Keratinocyte (primary cell): ENCODE results near the gene ITGB5. TPM values are rescaled to one million over a fixed set of nuclear protein-coding genes. Genes with fewer than 3 reads are reported as not detected.

Experiments
- DNase-seq: peaks from one replicate; pipeline ENCODE4 v3.0.0-alpha.2; 2011; ENCODE audit warnings: low read depth, missing footprints, low spot score
- FAIRE-seq: peaks from 2 replicates; lab custom pipeline; 2011; peaks lifted over from hg19 to GRCh38; lab: Jason Lieb, UNC
- H2AFZ ChIP-seq: 2 replicates; pipeline ENCODE4 v1.6.0; 2012; ENCODE audit warnings: low read length, control low read depth, inconsistent platforms; ENCODE audit not compliant: control insufficient read depth
- H3K27ac ChIP-seq: 2 replicates; pipeline ENCODE4 v1.5.1; 2011; ENCODE audit warnings: low read length; ENCODE audit not compliant: control insufficient read depth, insufficient read depth
- H3K27me3 ChIP-seq: 3 replicates; pipeline ENCODE4 v1.6.0; 2011; ENCODE audit warnings: low read length; ENCODE audit not compliant: control insufficient read depth, insufficient read depth; ENCODE audit errors: extremely low read depth
- H3K36me3 ChIP-seq, 2 experiments: 2 replicates in 1 of 2; 3 replicates in 1 of 2; pipeline ENCODE4 v1.5.1; 2011; ENCODE audit warnings: low read length in 2 of 2, mild to moderate bottlenecking in 1 of 2; ENCODE audit not compliant: control insufficient read depth in 2 of 2, insufficient read depth in 2 of 2; ENCODE audit errors: extremely low read depth in 1 of 2
- H3K4me1 ChIP-seq: 3 replicates; pipeline ENCODE4 v1.5.1; 2011; ENCODE audit warnings: low read length; ENCODE audit not compliant: control insufficient read depth, insufficient read depth; ENCODE audit errors: extremely low read depth
- H3K4me2 ChIP-seq: 3 replicates; pipeline ENCODE4 v1.6.0; 2011; ENCODE audit warnings: low read depth, low read length; ENCODE audit not compliant: control insufficient read depth, insufficient read depth; ENCODE audit errors: extremely low read depth
- H3K4me3 ChIP-seq, 3 experiments: fragments of 200-600 bp in 1 of 3; sonication (generic) in 1 of 3; 2 replicates in 2 of 3; 3 replicates in 1 of 3; pipeline ENCODE4 v1.5.1; 2011 to 2016; ENCODE audit warnings: low read length in 3 of 3, mild to moderate bottlenecking in 3 of 3, control low read depth in 2 of 3, inconsistent platforms in 1 of 3, low read depth in 1 of 3, mixed read lengths in 1 of 3, mixed run types in 1 of 3, moderate library complexity in 1 of 3; ENCODE audit not compliant: control insufficient read depth in 2 of 3, insufficient read depth in 2 of 3; ENCODE audit errors: extremely low read depth in 1 of 3
- H3K79me2 ChIP-seq: 2 replicates; pipeline ENCODE4 v1.6.0; 2012; ENCODE audit warnings: low read length; ENCODE audit not compliant: control insufficient read depth, insufficient read depth
- H3K9ac ChIP-seq: 3 replicates; pipeline ENCODE4 v1.6.0; 2011; ENCODE audit warnings: low read length; ENCODE audit not compliant: control insufficient read depth, insufficient read depth; ENCODE audit errors: extremely low read depth
- H3K9me1 ChIP-seq: 3 replicates; pipeline ENCODE4 v1.6.0; 2011; ENCODE audit warnings: low read length; ENCODE audit not compliant: control insufficient read depth, insufficient read depth; ENCODE audit errors: extremely low read depth
- H3K9me3 ChIP-seq: 2 replicates; pipeline ENCODE4 v1.5.1; 2012; ENCODE audit warnings: low read depth, low read length; ENCODE audit not compliant: control insufficient read depth
- H4K20me1 ChIP-seq: 3 replicates; pipeline ENCODE4 v1.6.0; 2011; ENCODE audit warnings: low read length; ENCODE audit not compliant: control insufficient read depth, insufficient read depth; ENCODE audit errors: extremely low read depth
- CTCF ChIP-seq, 3 experiments: IDR thresholded peaks in 1 of 3; conservative IDR thresholded peaks in 1 of 3; optimal IDR thresholded peaks in 1 of 3; 2 replicates in 2 of 3; 3 replicates in 1 of 3; pipeline versions ENCODE3 to v1.5.1; 2011; ENCODE audit warnings: low read length in 3 of 3, mild to moderate bottlenecking in 3 of 3, moderate library complexity in 2 of 3, control low read depth in 1 of 3, inconsistent platforms in 1 of 3; ENCODE audit not compliant: insufficient read depth in 2 of 3; ENCODE audit errors: extremely low read depth in 1 of 3
- EZH2 ChIP-seq: IDR thresholded peaks from one replicate; pipeline ENCODE4 v1.6.1; 2012; ENCODE audit warnings: inconsistent platforms, mild to moderate bottlenecking, low read length, moderate library complexity
- dilution Hi-C: fragments of 300-500 bp; cut with MboI; formaldehyde crosslinking; loops from one replicate; pipeline ENCODE4 v1.7.0; 2020; ENCODE audit warnings: low sequenced_read_pairs; ENCODE audit not compliant: extremely low pct_ligation_motif_present
- polyA plus RNA-seq, 5 experiments: library from polyadenylated mRNA; depleted of rRNA in 3 of 5; stranded (reverse) in 3 of 5; stranded (forward) in 1 of 5; unstranded in 1 of 5; fragments of >200 nt; gene quantifications; 1 replicate in 1 of 5; 2 replicates in 3 of 5; 3 replicates in 1 of 5; pipeline versions ENCODE4 v1.2.1 to v1.2.3, GENCODE V29; 2011 to 2012; ENCODE audit warnings: missing spikeins in 2 of 5, low read depth in 1 of 5, low replicate concordance in 1 of 5

Gene ITGB5
- polyA plus RNA-seq, 1 donor (not counting 4 experiments of a cell fraction or from before 2014, with no cell fraction given), result 136 TPM

DNA sequence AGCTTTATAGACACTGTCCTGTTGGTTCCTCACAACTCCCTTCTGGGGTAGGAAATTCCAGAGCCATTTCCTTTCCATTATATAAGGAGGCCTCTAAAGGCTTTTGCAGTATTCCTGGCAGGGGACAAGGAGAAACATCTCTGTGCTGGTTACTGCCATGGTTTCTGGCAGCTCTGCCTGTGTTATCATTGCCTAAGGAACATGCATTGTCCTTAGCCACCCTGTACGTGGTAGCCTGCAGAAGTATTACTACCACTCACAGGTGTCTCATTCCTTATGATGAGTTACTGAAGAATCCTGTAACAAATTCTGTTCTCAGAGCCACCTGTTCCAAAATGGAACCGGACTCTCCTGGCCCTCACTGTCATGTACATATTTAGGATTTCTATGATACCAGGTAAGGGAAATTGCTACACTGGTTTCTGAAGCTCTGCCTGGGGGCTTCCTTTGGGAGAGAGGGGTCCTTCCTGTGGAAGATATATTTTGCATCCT lies 98.9 kb downstream of the ITGB5 start:
- Histone ChIP-seq H3K4me1 (peaks cover 29% of the 10 kb centered on the region), H3K9me3 (no peaks in the 10 kb centered on the region), H3K4me2 (no peak overlapping the region), H3K4me3 (no peak overlapping the region), H3K79me2 (peaks cover 11% of the 10 kb centered on the region), H3K36me3 (peaks cover 6 to 10% of the 10 kb centered on the region in 2 experiments), H3K9me1 (no peaks in the 10 kb centered on the region), H2AFZ (no peak overlapping the region), H4K20me1 (peaks cover 4% of the 10 kb centered on the region), H3K27me3 (no peaks in the 10 kb centered on the region), H3K9ac (no peak overlapping the region), H3K27ac (no peak overlapping the region)
- no peak for FAIRE-seq
- DNase-seq, result no peak
- TF ChIP-seq EZH2, result no peak
- TF ChIP-seq CTCF (optimal IDR thresholded peaks at IDR 0.05 in 1 of 3, IDR thresholded peaks at IDR 0.05 in 1 of 3, conservative IDR thresholded peaks at IDR 0.05 in 1 of 3; ENCODE audit: extremely low read depth in 1 of 3, insufficient read depth in 2 of 3, low read length in 3 of 3), result no peak
- dilution Hi-C loops, result no loop called here

- DNase-seq, result no peak
- no peaks in the 10 kb centered on the region for H3K27me3 ChIP-seq
- H3K9me1 ChIP-seq, result no peaks in the 10 kb centered on the region
- H3K9me3 ChIP-seq, result no peaks in the 10 kb centered on the region
- H3K79me2 ChIP-seq, result peaks cover 11% of the 10 kb centered on the region
- dilution Hi-C loops, result no loop called here
- no peak overlapping the region for H2AFZ ChIP-seq
- H3K4me3 ChIP-seq, result no peak overlapping the region
- no peak for FAIRE-seq
- peaks cover 7 to 10% of the 10 kb centered on the region in 2 experiments for H3K36me3 ChIP-seq
- H3K4me2 ChIP-seq, result no peak overlapping the region
- TF ChIP-seq EZH2 (no peak), CTCF (optimal IDR thresholded peaks at IDR 0.05 in 1 of 3, IDR thresholded peaks at IDR 0.05 in 1 of 3, conservative IDR thresholded peaks at IDR 0.05 in 1 of 3; ENCODE audit: extremely low read depth in 1 of 3, insufficient read depth in 2 of 3, low read length in 3 of 3) (no peak)
- no peak overlapping the region for H3K9ac ChIP-seq
- no peak overlapping the region for H3K27ac ChIP-seq
- peaks cover 4% of the 10 kb centered on the region for H4K20me1 ChIP-seq
- peaks cover 23% of the 10 kb centered on the region for H3K4me1 ChIP-seq
Measured at GRCh38 chr3:124787476-124788195, 99.5 kb downstream of the ITGB5 start.
